GM18517 (cell line): ENCODE measurements around the gene PCGF5.
"Not testable (repeated sequence)": the region's sequence is repeated elsewhere in the genome, so short reads cannot be mapped to it uniquely, and the experiment has no call there.

ENCODE experiments used
- ATAC-seq: cut with Tn5 transposase; IDR thresholded peaks from one replicate; pipeline ENCODE4 v1.9.1; 2021; ENCODE audit warnings: mild to moderate bottlenecking, moderate library complexity; ENCODE audit not compliant: unreplicated experiment

Gene PCGF5

DNA sequence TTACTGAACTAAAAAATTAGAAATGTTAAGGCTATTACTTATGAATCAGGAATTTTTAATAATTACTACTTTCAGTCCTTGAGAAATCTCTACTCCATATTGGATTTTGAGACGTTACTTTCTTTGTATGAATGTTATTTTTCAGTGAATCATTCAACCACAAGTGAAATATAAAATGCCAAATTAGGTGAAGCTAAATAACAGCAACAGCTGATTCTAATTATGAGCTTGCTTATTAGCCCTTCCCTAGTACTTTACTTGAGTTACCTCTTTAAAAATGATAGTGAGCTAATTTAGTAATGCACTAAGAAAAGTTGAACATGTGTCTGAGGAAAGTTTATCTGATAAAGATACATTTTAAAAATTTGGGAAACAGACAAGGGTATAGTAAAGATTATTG lies 51.4 kb downstream of the PCGF5 start:
- no peak for ATAC-seq

DNA sequence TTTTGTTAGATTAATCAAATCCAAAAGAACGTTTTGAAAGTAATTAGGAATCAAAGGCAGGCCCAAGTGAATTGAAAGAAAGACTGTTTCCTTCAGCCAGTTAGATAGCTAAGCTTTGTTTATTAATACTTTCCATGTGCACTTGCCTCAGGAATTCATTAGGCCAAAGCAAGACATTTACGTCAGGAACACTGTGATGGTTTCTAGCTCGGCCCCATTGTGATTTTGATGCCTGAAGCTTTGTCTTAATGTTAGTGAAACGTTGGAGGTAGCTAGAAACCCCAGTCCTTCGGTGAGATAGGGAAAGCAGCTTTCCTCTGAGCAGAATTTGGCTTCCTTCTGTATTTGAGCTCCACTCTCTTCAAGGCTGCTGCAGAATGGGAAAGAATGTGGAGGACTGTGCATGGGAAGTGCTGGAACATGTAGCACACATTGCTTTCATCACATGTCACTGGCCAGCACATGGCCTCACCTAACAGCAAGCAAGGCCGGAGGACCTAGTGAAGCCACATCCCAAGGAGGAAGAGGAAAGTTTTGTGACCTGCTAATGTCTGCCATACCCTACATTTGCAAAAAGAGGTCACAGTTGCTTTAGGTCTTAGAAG lies 64.1 kb downstream of the PCGF5 start:
- no peak for ATAC-seq

- no peak for ATAC-seq
Observed at GRCh38 chr10:91286572-91286971, 66.1 kb downstream of the PCGF5 start.

- ATAC-seq, result no peak
Observed at GRCh38 chr10:91287276-91287675, 66.8 kb downstream of the PCGF5 start.

DNA sequence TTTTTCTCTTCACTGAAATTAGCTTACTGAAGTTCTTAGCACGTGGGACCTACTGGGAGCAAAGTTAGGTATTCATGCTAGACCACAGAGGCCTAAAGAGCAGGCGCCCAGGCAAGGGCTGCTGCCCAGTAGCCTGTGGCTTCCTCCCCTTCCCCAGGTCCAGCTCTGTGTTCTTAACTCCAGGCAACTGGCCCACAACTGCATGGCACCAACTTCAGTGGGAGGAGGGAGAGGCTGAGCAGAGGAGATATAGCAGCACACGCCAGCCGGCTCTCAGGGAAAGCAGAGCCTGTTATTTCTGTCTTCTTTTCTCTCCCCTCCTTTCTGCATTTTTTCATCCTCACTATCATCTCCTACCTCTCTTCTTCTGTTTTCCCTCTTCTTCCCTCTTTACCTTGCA lies 67.4 kb downstream of the PCGF5 start:
- no peak for ATAC-seq

GRCh38 chr10:91289305-91289704 lies 68.8 kb downstream of the PCGF5 start:
- ATAC-seq, result no peak

DNA sequence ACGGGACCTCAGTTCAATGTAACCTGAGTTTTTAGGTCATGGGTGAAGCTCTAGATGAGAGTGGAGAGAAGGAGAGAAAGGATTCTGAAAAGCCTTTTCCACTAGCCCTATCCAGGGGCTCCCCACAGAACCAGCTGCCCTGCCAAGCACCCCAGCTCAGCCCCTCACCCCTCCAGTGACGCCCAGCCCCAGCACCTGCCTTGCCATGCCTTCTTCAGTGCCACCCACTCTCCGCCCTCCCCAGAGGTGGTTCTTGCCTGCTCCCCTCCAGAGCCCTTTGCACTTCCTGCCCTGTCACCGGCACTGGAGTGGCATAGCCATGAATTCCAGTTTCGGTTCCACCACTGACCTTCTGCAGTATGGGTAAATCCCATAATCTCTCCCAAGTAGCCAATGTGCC lies 70.1 kb downstream of the PCGF5 start:
- no peak for ATAC-seq

- no peak for ATAC-seq
Observed at GRCh38 chr10:91294134-91294906, 73.9 kb downstream of the PCGF5 start.

DNA sequence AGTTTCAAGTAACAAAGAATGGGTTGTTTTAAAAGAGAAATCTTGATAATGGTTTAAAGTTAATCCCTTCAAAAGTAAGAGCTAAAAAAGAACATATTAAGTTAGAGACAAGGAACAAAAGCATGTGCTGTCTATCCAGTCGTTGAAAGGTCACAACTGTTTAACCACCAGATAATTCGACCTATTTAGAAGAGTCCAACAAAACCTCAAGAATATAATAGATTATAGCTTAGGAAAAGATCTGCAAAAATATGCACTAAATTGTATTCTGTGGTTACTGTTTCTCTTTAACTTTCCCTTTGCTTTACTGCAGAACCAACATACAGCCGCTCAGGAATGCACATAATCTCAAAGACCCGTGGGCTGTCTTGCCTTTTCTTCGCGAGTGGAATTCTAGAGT lies 74.9 kb downstream of the PCGF5 start:
- ATAC-seq, result no peak

DNA sequence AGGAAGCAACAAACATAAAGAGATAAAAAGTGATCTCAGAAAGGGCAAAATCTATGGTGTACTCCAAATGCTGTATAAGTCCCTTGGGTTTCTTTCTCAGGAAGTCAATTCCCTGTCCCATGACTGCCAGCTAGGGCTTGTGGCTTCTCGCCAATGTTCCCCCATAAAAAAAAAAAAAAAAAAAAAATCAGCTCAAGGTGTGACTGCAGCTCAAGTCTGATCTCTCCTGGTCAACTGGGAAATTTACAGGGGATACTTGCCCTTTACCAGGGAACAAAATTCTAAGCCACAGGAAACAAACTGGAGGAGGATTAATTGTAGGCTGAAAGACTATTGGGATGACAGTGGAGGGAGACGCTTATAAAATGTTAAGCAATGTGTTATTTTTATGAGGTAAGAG lies 76.0 kb downstream of the PCGF5 start:
- no peak for ATAC-seq

DNA sequence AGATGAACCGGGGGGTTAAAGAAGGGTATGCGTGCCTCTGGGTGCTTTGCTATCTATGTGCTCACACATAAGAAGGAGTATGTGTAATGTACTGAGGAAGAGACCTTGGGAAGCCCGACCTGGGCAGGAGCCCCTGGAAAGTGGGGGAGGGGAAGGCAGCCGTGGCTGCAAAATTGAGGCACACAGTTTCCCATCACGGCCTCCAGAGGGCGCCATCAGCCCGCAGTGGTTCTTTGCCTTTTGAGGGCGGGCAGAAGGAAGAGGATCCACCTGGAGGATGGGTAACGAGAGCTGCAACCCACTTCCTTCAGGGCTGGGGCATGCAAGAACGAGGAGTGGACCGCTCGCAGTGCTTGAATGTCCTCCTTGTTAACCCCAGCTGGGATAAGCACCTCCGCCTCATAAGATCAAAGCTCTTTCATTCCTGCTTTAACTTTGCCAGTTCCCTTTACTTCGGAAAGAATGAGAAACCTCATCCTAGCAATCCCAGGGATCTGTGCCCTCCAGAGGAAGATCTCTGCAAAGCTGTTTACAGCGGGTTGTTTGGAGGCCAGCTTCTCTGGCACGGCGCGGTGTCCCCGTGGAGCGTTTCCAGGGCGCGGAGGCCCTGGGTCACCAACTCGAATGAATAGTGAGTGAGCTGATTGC lies 77.9 kb downstream of the PCGF5 start:
- ATAC-seq, result peak; percentile 85

DNA sequence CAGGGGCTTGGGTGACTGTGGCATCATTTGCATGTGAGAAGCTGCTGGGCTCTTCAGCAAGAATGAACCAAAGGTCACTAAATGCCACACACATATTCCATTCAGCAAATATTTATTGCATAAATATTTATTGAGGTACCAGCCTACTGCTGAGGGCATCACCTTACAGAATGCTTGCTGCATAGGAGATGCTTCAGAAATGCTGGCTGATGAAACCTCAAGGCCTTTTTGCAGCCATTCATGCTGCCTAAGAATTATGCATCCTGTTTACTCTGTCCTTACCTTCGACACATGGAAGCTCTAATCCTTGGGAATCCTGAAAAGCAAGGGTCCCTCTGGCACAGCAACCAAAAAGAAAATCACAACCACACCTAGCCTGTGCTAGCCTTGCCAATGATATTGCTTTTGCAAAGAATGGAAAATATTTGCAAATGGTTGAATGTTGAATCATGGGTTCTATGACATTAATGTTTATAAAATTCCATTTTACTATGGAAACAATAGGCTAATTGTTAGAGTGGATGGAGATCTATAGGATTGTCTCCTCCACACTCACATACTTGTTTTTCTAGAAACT lies 79.6 kb downstream of the PCGF5 start:
- ATAC-seq, result no peak

- not testable (repeated sequence) for ATAC-seq
Observed at GRCh38 chr10:91302946-91303345, 82.5 kb downstream of the PCGF5 start.

- ATAC-seq, result not testable (repeated sequence)
Observed at GRCh38 chr10:91305979-91306378, 85.5 kb downstream of the PCGF5 start.

DNA sequence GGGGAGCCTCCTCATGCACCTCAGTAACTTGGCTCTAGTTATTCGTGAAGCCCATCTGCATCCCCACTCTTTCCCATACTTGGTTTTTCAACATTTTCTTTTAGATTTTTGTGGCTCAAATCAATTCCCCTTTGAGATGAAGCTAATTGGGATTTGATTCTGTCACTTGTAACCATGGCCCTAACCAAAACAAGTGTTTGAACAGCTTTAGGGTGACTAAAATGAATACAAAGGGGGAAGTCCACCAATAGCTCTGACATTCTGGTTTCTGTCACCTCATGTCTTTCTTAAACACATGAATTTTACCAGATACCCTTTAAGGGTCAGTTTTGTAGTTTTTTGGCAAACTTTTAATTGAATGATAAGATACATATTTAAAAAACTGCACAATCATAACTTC lies 87.0 kb downstream of the PCGF5 start:
- ATAC-seq, result no peak

DNA sequence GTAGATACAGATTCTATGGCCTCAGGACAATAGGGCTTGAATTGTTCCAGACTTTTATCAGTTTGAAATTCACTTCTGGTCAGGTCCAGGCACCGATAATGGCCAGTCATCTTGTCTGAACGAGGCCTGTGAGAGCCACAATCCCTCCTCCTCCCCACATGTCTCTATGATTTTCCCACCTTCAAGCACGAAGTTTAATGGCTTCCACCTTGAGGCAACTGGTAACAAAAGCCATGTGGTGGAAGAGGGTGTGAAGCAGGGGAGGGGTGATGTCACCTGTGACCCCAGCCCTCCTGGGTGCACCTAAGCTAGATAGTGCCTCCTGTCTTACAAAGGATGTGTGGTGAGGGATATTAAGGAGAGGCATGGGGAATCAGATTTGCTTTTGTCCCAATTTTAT lies 89.2 kb downstream of the PCGF5 start:
- ATAC-seq, result no peak

DNA sequence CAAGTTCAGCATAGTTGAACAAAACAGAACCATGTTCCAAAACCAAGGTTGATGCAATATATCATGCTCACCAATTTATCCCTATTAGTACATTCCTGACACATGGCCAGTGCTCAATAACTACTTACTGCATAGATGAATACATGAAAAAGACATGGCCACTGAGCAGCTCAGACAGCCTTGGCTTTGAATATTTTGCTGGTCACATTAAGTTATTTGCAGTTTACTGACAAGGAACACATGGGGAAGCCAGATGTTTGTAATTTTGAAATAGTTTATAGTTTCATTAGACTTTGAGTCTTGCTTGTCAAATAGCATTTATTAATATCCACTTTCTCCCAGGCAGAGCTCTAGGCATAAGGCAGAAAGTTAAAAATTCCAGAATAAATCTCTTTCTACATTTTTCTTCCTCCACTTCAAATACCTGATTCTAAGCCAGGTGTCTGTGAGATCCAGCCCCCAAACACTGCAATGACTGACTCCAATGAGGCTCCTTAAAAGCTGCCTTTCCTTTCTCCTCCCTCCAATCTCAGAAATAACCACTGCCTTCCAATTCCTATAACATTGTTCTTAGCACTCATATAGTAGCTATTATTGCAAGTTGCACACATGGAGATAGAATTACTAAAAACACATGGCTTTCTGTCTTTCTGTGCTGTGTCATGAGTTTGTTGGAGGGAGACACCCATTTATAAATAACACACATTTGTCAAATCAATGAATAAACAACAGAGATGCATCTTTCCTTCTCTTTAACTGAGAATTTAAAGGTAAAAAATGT lies 91.3 kb downstream of the PCGF5 start:
- ATAC-seq, result no peak

DNA sequence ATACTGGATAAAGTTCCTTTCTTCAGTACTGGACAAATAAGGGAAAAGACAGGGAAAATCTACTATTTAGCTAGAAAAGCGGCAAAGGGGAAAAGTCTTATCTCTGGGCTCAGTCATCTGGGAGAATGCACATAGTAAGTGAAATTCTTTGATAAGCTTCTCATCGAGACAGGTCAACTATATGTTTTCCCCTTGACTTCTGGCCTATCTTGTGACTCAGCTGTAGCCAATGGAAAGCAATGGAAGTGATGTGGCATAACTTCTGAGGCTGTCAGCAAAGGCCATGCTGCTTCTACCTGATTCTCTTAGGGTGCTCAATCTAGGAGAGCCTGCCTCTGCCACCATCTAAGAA lies 91.9 kb downstream of the PCGF5 start:
- ATAC-seq, result no peak

- ATAC-seq, result no peak
Observed at GRCh38 chr10:91313796-91314485, 93.5 kb downstream of the PCGF5 start.

GRCh38 chr10:91316486-91316885 lies 96.0 kb downstream of the PCGF5 start:
- ATAC-seq, result no peak

GRCh38 chr10:91317541-91317940 lies 97.1 kb downstream of the PCGF5 start:
- ATAC-seq, result no peak
